Measurements from ENCODE around the gene TH. TPM values are rescaled to one million over a fixed set of nuclear protein-coding genes. Genes with fewer than 3 reads are reported as not detected.

TH gene
- total and polyA plus RNA-seq, 9 of the 15 experiments (the other 6 are each of a cell fraction or from before 2014, with no cell fraction given), result not detected

GRCh38 chr11:2159536-2160413, 11.8 kb downstream of the TH start (continued):
- TF ChIP-seq ZBTB40 (IDR thresholded peaks at IDR 0.05) (no peak), ZBTB40 (CRISPR knock-in tag; IDR thresholded peaks at IDR 0.05) (no peak)

Data from K562 (cell line).